Neutrophil (primary cell): ENCODE measurements around the gene SND1.

Source experiments
- H3K27ac ChIP-seq: fragments of 200-600 bp; sonication (generic); 2 replicates; pipeline ENCODE4 v1.5.1; 2016; ENCODE audit warnings: mild to moderate bottlenecking, moderate library complexity
- H3K27me3 ChIP-seq: fragments of 200-600 bp; sonication (generic); 2 replicates; pipeline ENCODE4 v1.6.0; 2016; ENCODE audit warnings: mild to moderate bottlenecking
- H3K36me3 ChIP-seq: fragments of 200-600 bp; sonication (generic); 2 replicates; pipeline ENCODE4 v1.5.1; 2017
- H3K4me1 ChIP-seq, 2 experiments: fragments of 200-600 bp in 1 of 2; sonication (generic) in 1 of 2; 1 replicate in 1 of 2; 2 replicates in 1 of 2; pipeline versions ENCODE4 v1.5.1 to v1.6.1; 2013 to 2016; ENCODE audit warnings: low read depth in 1 of 2, low read length in 1 of 2, mild to moderate bottlenecking in 1 of 2, moderate library complexity in 1 of 2; ENCODE audit not compliant: control insufficient read depth in 1 of 2, insufficient read depth in 1 of 2
- H3K4me3 ChIP-seq, 2 experiments: fragments of 200-600 bp in 1 of 2; sonication (generic) in 1 of 2; 1 replicate in 1 of 2; 2 replicates in 1 of 2; pipeline ENCODE4 v1.5.1; 2013 to 2016; ENCODE audit warnings: low read depth in 1 of 2, low read length in 1 of 2, mild to moderate bottlenecking in 1 of 2, moderate library complexity in 1 of 2
- H3K9me3 ChIP-seq: fragments of 200-600 bp; sonication (generic); 2 replicates; pipeline ENCODE4 v1.5.1; 2016
- TF ChIP-seq, protein P1 (sequence below): fragments of 200-600 bp; sonication (generic); IDR thresholded peaks from 2 replicates; pipeline ENCODE4 v1.5.1; 2016; ENCODE audit warnings: antibody characterized with exemption

The SND1 gene

DNA sequence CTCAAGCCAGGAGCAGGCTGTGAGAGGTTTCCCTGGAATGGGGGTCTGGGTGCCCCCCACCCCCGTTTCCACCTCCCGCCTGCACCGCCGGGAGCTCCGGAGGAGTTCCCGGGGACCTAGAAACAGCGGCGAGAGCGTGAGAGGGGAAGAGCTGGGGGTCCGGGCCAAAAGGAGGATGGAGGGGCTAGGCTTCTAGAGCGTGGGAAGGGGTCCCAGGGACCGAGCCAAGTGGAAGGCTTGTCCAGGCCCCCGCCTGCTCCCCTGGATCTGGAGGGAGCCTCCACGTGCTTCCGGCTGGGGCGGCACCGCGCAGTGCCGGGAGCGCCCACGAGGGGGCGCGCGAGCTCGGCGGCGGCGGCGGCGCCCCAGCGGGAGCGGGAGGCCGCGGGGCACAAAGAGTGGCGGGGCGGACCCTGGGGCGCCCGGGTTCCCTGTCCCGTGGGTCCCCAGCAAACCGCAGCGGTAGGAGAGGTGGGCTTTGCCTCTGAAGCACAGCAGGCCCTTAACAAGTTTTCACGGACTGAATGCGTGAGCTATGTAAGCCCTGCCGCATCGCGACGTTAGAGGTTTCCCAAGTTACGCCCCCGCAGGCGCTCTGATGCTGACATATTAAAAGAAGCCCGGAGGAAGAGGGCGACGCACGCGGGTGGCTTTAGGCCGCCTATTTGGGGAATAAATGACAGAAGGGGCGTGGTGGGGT is 483.7 kb downstream of the SND1 start:
- no peak overlapping the region for H3K27ac ChIP-seq
- peak overlapping the region; percentile 73 to 79 for H3K4me3 ChIP-seq
- H3K36me3 ChIP-seq = no peaks in the 10 kb centered on the region
- H3K4me1 ChIP-seq = peaks cover 19 to 23% of the 10 kb centered on the region in 2 experiments
- TF ChIP-seq, protein P1, sequence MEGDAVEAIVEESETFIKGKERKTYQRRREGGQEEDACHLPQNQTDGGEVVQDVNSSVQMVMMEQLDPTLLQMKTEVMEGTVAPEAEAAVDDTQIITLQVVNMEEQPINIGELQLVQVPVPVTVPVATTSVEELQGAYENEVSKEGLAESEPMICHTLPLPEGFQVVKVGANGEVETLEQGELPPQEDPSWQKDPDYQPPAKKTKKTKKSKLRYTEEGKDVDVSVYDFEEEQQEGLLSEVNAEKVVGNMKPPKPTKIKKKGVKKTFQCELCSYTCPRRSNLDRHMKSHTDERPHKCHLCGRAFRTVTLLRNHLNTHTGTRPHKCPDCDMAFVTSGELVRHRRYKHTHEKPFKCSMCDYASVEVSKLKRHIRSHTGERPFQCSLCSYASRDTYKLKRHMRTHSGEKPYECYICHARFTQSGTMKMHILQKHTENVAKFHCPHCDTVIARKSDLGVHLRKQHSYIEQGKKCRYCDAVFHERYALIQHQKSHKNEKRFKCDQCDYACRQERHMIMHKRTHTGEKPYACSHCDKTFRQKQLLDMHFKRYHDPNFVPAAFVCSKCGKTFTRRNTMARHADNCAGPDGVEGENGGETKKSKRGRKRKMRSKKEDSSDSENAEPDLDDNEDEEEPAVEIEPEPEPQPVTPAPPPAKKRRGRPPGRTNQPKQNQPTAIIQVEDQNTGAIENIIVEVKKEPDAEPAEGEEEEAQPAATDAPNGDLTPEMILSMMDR = peak; percentile 95
- H3K27me3 ChIP-seq = peaks cover 77% of the 10 kb centered on the region
- no peaks in the 10 kb centered on the region for H3K9me3 ChIP-seq

DNA sequence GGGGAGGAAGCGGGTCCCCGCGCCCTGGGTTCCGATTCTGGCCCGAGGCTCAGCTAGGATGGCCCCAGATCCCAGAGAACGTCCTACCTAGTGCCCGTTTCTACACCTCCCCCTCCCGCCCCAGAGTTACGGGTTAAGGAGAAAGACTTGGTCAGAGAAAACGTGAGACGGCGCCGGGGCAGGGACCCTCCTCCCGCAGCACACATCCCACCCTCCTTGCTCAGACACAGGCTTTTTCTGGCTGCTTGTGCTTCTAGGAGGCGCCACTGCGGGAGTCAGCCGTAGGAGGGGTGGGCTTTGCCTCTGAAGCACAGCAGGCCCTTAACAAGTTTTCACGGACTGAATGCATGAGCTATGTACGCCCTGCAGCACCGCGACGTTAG is 484.2 kb downstream of the SND1 start:
- H3K4me3 ChIP-seq = peak overlapping the region; percentile 73 to 79
- H3K4me1 ChIP-seq = peaks cover 19 to 23% of the 10 kb centered on the region in 2 experiments
- no peaks in the 10 kb centered on the region for H3K9me3 ChIP-seq
- H3K27ac ChIP-seq = no peak overlapping the region
- no peaks in the 10 kb centered on the region for H3K36me3 ChIP-seq
- TF ChIP-seq, protein P1 = no peak
- peaks cover 82% of the 10 kb centered on the region for H3K27me3 ChIP-seq

DNA sequence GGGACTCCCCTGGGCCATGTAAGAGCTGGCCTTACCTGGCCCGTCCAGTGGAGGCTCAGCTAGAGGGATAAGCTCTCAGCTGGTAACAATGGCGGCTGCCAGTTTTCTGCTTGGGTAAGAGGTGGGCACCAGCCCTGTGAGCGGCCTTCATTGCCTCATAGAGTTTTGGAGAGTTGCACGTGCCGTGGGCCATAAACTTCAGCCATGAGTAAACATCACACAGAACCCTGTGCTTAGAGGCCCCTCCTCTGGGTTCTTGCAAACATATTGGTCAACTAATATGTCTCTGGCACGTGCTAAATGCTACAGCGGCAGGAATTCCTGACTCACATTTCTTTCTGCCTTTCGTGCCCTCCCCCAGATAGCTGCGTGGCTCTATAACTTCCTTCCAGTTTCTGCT is 485.2 kb downstream of the SND1 start:
- Histone ChIP-seq H3K27me3 (peaks cover 92% of the 10 kb centered on the region), H3K4me3 (no peak overlapping the region), H3K27ac (no peak overlapping the region), H3K9me3 (no peaks in the 10 kb centered on the region), H3K36me3 (no peaks in the 10 kb centered on the region), H3K4me1 (peaks cover 19 to 23% of the 10 kb centered on the region in 2 experiments)
- TF ChIP-seq, protein P1 = no peak

DNA sequence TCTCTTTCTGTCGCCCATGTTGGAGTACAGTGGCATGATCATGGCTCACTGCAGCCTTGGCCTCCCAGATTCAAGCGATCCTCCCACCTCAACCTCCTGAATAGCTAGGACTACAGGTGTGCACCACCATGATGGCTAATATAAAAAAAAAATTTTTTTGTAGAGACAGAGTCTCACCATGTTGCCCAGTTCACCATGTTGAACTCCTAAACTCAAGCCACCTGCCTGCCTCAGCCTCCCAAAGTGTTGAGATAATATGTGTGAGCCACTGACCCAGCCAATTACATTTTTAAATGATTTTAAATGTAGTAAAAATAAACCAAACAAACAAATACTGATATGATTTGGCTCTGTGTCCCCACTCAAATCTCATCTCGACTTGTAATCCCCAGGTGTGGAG is 487.4 kb downstream of the SND1 start:
- no peaks in the 10 kb centered on the region for H3K9me3 ChIP-seq
- H3K4me3 ChIP-seq = no peak overlapping the region
- H3K4me1 ChIP-seq = peaks cover 19% of the 10 kb centered on the region in 2 experiments
- no peak overlapping the region for H3K27ac ChIP-seq
- TF ChIP-seq, protein P1 = no peak
- no peaks in the 10 kb centered on the region for H3K36me3 ChIP-seq
- peaks cover 95% of the 10 kb centered on the region for H3K27me3 ChIP-seq

DNA sequence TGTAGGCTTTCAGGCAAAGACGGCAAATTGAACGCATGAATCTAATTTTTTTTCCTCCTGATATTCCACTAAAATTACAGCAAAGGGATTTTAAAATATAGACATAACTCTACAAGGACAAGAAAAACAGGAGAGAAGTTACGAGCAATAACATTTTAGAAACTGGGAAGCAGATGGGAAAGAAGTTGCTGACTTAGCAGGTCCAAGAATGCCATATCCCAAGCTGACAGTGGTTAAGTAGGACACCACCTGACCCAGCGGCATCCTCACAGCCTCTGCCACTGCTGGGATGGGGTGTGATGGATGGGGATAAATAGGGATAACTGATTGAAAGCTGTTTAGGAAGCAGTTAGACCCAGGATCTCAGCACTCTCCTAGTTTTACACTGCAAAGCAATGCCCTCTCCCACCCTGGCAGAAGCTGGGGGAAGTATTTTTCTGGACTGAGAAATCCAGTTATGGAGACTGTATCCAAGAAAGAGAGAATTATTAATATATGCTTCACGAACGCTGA is 489.7 kb downstream of the SND1 start:
- H3K27me3 ChIP-seq = peaks cover 97% of the 10 kb centered on the region
- TF ChIP-seq, protein P1 = no peak
- H3K9me3 ChIP-seq = no peaks in the 10 kb centered on the region
- no peak overlapping the region for H3K4me3 ChIP-seq
- no peaks in the 10 kb centered on the region for H3K36me3 ChIP-seq
- H3K27ac ChIP-seq = no peak overlapping the region
- H3K4me1 ChIP-seq = no peaks in the 10 kb centered on the region
